Gastroesophageal sphincter (tissue), 3 donors: ENCODE data around the gene GCHFR.

Experiments
- EP300 ChIP-seq: sonication (generic); formaldehyde crosslinking; IDR thresholded peaks from one replicate; pipeline ENCODE4 v1.6.1; 2017; ENCODE audit warnings: antibody characterized with exemption, mild to moderate bottlenecking
- POLR2A ChIP-seq, 2 donors: fragments of 450-650 bp; IDR thresholded peaks; one replicate each; pipeline ENCODE4 v1.6.1; 2017; ENCODE audit warnings: antibody characterized with exemption in 2 of 2, mild to moderate bottlenecking in 2 of 2, moderate library complexity in 1 of 2
- POLR2AphosphoS5 ChIP-seq: sonication (generic); formaldehyde crosslinking; IDR thresholded peaks from one replicate; pipeline ENCODE4 v1.6.1; 2017; ENCODE audit warnings: antibody characterized with exemption
- TF ChIP-seq, protein P1 (sequence below), 4 experiments: fragments of 200-600 bp in 2 of 4; fragments of 450-650 bp in 2 of 4; sonication (generic) in 1 of 4; IDR thresholded peaks; one replicate each; pipeline ENCODE4 v1.5.1; 2017 to 2019; ENCODE audit warnings: antibody characterized with exemption in 4 of 4, mild to moderate bottlenecking in 2 of 4, moderate library complexity in 2 of 4

DNA sequence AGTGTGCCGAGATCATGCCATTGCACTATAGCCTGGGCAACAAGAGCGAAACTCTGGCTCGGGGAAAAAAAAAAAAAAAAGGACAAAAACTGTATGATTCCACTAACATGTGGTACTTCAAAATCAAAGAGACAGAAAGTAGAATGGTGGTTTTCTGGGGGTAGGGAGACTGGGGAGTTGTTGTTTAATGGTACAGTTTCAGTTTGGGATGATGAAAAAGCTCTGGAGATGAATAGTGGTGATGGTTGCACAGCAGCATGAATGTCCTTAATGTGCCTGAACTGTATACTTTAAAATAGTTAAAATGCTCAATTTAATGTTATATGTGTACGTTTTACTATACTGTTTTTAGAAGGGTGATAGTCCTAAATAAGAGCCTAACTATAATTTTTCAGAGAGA, 41.5 kb upstream of the GCHFR start:
- TF ChIP-seq, protein P1, sequence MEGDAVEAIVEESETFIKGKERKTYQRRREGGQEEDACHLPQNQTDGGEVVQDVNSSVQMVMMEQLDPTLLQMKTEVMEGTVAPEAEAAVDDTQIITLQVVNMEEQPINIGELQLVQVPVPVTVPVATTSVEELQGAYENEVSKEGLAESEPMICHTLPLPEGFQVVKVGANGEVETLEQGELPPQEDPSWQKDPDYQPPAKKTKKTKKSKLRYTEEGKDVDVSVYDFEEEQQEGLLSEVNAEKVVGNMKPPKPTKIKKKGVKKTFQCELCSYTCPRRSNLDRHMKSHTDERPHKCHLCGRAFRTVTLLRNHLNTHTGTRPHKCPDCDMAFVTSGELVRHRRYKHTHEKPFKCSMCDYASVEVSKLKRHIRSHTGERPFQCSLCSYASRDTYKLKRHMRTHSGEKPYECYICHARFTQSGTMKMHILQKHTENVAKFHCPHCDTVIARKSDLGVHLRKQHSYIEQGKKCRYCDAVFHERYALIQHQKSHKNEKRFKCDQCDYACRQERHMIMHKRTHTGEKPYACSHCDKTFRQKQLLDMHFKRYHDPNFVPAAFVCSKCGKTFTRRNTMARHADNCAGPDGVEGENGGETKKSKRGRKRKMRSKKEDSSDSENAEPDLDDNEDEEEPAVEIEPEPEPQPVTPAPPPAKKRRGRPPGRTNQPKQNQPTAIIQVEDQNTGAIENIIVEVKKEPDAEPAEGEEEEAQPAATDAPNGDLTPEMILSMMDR (IDR thresholded peaks at IDR 0.05), result no peak
- TF ChIP-seq POLR2AphosphoS5, result no peak
- no peak for TF ChIP-seq POLR2A (IDR thresholded peaks at IDR 0.05)
- no peak for TF ChIP-seq EP300
